Liver (tissue), 9 donors: ENCODE measurements around the gene TCTN1. TPM values are rescaled to one million over a fixed set of nuclear protein-coding genes. Genes with fewer than 3 reads are reported as not detected.

Experiments used
- DNase-seq: peaks from one replicate; pipeline ENCODE4 v3.0.0-alpha.2; 2017; ENCODE audit warnings: low spot score
- H3K27ac ChIP-seq, 2 donors: one replicate each; pipeline ENCODE4 v1.7.0; 2013; ENCODE audit warnings: inconsistent platforms in 2 of 2, low read length in 2 of 2, control low read depth in 1 of 2, low read depth in 1 of 2, mild to moderate bottlenecking in 1 of 2
- H3K27me3 ChIP-seq, 4 donors: one replicate each; pipeline versions ENCODE4 v1.6.1 to v1.7.0; 2013; ENCODE audit warnings: low read length in 3 of 4, inconsistent platforms in 1 of 4, mild to moderate bottlenecking in 1 of 4, moderate library complexity in 1 of 4; ENCODE audit not compliant: control insufficient read depth in 4 of 4, insufficient read depth in 4 of 4
- H3K36me3 ChIP-seq, 4 donors: one replicate each; pipeline versions ENCODE4 v1.6.1 to v1.7.0; 2013; ENCODE audit warnings: low read length in 3 of 4, mild to moderate bottlenecking in 3 of 4, low read depth in 1 of 4, moderate library complexity in 1 of 4; ENCODE audit not compliant: control insufficient read depth in 4 of 4, insufficient read depth in 3 of 4
- H3K4me1 ChIP-seq, 4 donors: one replicate each; pipeline versions ENCODE4 v1.6.1 to v1.7.0; 2013; ENCODE audit warnings: low read length in 3 of 4, mild to moderate bottlenecking in 3 of 4, moderate library complexity in 1 of 4; ENCODE audit not compliant: control insufficient read depth in 4 of 4, insufficient read depth in 4 of 4
- H3K4me3 ChIP-seq, 3 donors: one replicate each; pipeline versions ENCODE4 v1.6.1 to v1.7.0; 2013; ENCODE audit warnings: low read length in 3 of 3, control low read depth in 1 of 3, low read depth in 1 of 3, mild to moderate bottlenecking in 1 of 3
- H3K9ac ChIP-seq, 2 donors: one replicate each; pipeline ENCODE4 v1.7.0; 2013; ENCODE audit warnings: low read length in 2 of 2, mild to moderate bottlenecking in 2 of 2, moderate library complexity in 2 of 2, control low read depth in 1 of 2, low read depth in 1 of 2
- H3K9me3 ChIP-seq, 4 donors: one replicate each; pipeline versions ENCODE4 v1.6.1 to v1.7.0; 2013; ENCODE audit warnings: low read length in 3 of 4; ENCODE audit not compliant: control insufficient read depth in 4 of 4
- EGR1 ChIP-seq, 2 donors: IDR thresholded peaks; 2 replicates each; pipeline ENCODE4 v1.6.1; 2016 to 2018; ENCODE audit warnings: antibody characterized with exemption in 2 of 2, low read depth in 2 of 2
- FOXA1 ChIP-seq: IDR thresholded peaks from 2 replicates; pipeline ENCODE4 v1.6.1; 2016; ENCODE audit warnings: antibody characterized with exemption
- FOXA2 ChIP-seq: IDR thresholded peaks from 2 replicates; pipeline ENCODE4 v1.6.1; 2016; ENCODE audit warnings: antibody characterized with exemption
- GABPA ChIP-seq, 2 donors: IDR thresholded peaks in 1 of 2; conservative IDR thresholded peaks in 1 of 2; 2 replicates each; pipeline ENCODE4 v1.6.1; 2016; ENCODE audit warnings: antibody characterized with exemption in 2 of 2, mild to moderate bottlenecking in 1 of 2, moderate library complexity in 1 of 2
- HNF4A ChIP-seq, 2 donors: conservative IDR thresholded peaks; 2 replicates each; pipeline ENCODE4 v1.6.1; 2016; ENCODE audit warnings: antibody characterized with exemption in 2 of 2, mild to moderate bottlenecking in 2 of 2
- HNF4G ChIP-seq: IDR thresholded peaks from 2 replicates; pipeline ENCODE4 v1.6.1; 2016; ENCODE audit warnings: antibody characterized with exemption
- JUND ChIP-seq, 2 donors: IDR thresholded peaks; 2 replicates each; pipeline ENCODE4 v1.6.1; 2016; ENCODE audit warnings: antibody characterized with exemption in 2 of 2
- MAX ChIP-seq: IDR thresholded peaks from 2 replicates; pipeline ENCODE4 v1.6.1; 2016; ENCODE audit warnings: antibody characterized with exemption
- NR2F2 ChIP-seq: IDR thresholded peaks from 2 replicates; pipeline ENCODE4 v1.6.1; 2016; ENCODE audit warnings: antibody characterized with exemption
- RAD21 ChIP-seq, 2 donors: IDR thresholded peaks; 2 replicates each; pipeline ENCODE4 v1.6.1; 2016; ENCODE audit warnings: antibody characterized with exemption in 2 of 2, mild to moderate bottlenecking in 2 of 2
- RXRA ChIP-seq, 2 donors: IDR thresholded peaks; 2 replicates each; pipeline ENCODE4 v1.6.1; 2017 to 2018; ENCODE audit warnings: antibody characterized with exemption in 2 of 2, mild to moderate bottlenecking in 1 of 2
- SP1 ChIP-seq: IDR thresholded peaks from 2 replicates; pipeline ENCODE4 v1.6.1; 2018; ENCODE audit warnings: antibody characterized with exemption, mild to moderate bottlenecking
- TAF1 ChIP-seq: conservative IDR thresholded peaks from 2 replicates; pipeline ENCODE4 v1.6.1; 2016; ENCODE audit warnings: antibody characterized with exemption, mild to moderate bottlenecking
- YY1 ChIP-seq: IDR thresholded peaks from 2 replicates; pipeline ENCODE4 v1.6.1; 2016; ENCODE audit warnings: antibody characterized with exemption, mild to moderate bottlenecking
- WGBS: extraction: QIAGEN DNeasy Blood & Tissue Kit; methylation state at CpG from one replicate; pipeline ENCODE4 v1.1.7; 2013; 5-methylcytosine and 5-hydroxymethylcytosine counted together
- polyA plus RNA-seq, 2 donors: library from polyadenylated mRNA; stranded (reverse) in 1 of 2; unstranded in 1 of 2; fragments of 200-250 nt in 1 of 2; fragments of >200 nt in 1 of 2; fragmentation: Nextera tagmentation in 1 of 2; extraction: Ambion mirVana in 1 of 2; gene quantifications; one replicate each; pipeline versions ENCODE4 v1.2.1 to v1.2.3, GENCODE V29; 2013 to 2015
- total RNA-seq, 2 donors: library from RNA; depleted of rRNA; stranded (reverse); fragments of >200 nt; gene quantifications; one replicate each; pipeline ENCODE4 v1.2.3, GENCODE V29; 2014
- TF ChIP-seq, protein P1 (sequence below): fragments of 150-350 bp; IDR thresholded peaks from 2 replicates; pipeline ENCODE4 v1.5.1; 2017; ENCODE audit warnings: improper control_type of control experiment, low read depth, low read length; ENCODE audit not compliant: missing input control
- TF ChIP-seq, protein P2 (sequence below): IDR thresholded peaks from 2 replicates; pipeline ENCODE4 v1.6.1; 2016; ENCODE audit warnings: antibody characterized with exemption, mild to moderate bottlenecking
- TF ChIP-seq, protein P3 (sequence below): IDR thresholded peaks from 2 replicates; pipeline ENCODE4 v1.6.1; 2016; ENCODE audit warnings: antibody characterized with exemption
- TF ChIP-seq, protein P4 (sequence below): IDR thresholded peaks from 2 replicates; pipeline ENCODE4 v1.6.1; 2016; ENCODE audit warnings: antibody characterized with exemption
- donor health status: healthy.
- donor health status: healthy.
- donor health status: healthy.
- donor health status: healthy.
- donor health status: healthy.

Gene TCTN1
- total and polyA plus RNA-seq, 4 donors, result 6.0 to 12.0 (median 10.9) TPM

GRCh38 chr12:110606253-110606611, 7.7 kb upstream of the TCTN1 start:
- Histone ChIP-seq H3K4me1 (peaks cover 0 to 4% (median 0%) of the 10 kb centered on the region in 4 donors), H3K9ac (no peak overlapping the region), H3K36me3 (no peaks in the 10 kb centered on the region), H3K27ac (no peak overlapping the region), H3K27me3 (no peaks in the 10 kb centered on the region), H3K9me3 (no peaks in the 10 kb centered on the region), H3K4me3 (no peak overlapping the region)
- no peak for DNase-seq
- TF ChIP-seq TAF1, result no peak
- TF ChIP-seq, protein P1, sequence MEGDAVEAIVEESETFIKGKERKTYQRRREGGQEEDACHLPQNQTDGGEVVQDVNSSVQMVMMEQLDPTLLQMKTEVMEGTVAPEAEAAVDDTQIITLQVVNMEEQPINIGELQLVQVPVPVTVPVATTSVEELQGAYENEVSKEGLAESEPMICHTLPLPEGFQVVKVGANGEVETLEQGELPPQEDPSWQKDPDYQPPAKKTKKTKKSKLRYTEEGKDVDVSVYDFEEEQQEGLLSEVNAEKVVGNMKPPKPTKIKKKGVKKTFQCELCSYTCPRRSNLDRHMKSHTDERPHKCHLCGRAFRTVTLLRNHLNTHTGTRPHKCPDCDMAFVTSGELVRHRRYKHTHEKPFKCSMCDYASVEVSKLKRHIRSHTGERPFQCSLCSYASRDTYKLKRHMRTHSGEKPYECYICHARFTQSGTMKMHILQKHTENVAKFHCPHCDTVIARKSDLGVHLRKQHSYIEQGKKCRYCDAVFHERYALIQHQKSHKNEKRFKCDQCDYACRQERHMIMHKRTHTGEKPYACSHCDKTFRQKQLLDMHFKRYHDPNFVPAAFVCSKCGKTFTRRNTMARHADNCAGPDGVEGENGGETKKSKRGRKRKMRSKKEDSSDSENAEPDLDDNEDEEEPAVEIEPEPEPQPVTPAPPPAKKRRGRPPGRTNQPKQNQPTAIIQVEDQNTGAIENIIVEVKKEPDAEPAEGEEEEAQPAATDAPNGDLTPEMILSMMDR, result no peak
- no peak for TF ChIP-seq RAD21 (IDR thresholded peaks at IDR 0.05)
- TF ChIP-seq EGR1 (IDR thresholded peaks at IDR 0.05; ENCODE audit: low read depth in 2 of 2), result no peak
- TF ChIP-seq YY1, result no peak
- no peak for TF ChIP-seq FOXA1
- TF ChIP-seq MAX, result no peak
- TF ChIP-seq, protein P2, sequence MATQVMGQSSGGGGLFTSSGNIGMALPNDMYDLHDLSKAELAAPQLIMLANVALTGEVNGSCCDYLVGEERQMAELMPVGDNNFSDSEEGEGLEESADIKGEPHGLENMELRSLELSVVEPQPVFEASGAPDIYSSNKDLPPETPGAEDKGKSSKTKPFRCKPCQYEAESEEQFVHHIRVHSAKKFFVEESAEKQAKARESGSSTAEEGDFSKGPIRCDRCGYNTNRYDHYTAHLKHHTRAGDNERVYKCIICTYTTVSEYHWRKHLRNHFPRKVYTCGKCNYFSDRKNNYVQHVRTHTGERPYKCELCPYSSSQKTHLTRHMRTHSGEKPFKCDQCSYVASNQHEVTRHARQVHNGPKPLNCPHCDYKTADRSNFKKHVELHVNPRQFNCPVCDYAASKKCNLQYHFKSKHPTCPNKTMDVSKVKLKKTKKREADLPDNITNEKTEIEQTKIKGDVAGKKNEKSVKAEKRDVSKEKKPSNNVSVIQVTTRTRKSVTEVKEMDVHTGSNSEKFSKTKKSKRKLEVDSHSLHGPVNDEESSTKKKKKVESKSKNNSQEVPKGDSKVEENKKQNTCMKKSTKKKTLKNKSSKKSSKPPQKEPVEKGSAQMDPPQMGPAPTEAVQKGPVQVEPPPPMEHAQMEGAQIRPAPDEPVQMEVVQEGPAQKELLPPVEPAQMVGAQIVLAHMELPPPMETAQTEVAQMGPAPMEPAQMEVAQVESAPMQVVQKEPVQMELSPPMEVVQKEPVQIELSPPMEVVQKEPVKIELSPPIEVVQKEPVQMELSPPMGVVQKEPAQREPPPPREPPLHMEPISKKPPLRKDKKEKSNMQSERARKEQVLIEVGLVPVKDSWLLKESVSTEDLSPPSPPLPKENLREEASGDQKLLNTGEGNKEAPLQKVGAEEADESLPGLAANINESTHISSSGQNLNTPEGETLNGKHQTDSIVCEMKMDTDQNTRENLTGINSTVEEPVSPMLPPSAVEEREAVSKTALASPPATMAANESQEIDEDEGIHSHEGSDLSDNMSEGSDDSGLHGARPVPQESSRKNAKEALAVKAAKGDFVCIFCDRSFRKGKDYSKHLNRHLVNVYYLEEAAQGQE, result no peak
- no peak for TF ChIP-seq RXRA (IDR thresholded peaks at IDR 0.05)
- TF ChIP-seq HNF4G, result no peak
- TF ChIP-seq, protein P3, sequence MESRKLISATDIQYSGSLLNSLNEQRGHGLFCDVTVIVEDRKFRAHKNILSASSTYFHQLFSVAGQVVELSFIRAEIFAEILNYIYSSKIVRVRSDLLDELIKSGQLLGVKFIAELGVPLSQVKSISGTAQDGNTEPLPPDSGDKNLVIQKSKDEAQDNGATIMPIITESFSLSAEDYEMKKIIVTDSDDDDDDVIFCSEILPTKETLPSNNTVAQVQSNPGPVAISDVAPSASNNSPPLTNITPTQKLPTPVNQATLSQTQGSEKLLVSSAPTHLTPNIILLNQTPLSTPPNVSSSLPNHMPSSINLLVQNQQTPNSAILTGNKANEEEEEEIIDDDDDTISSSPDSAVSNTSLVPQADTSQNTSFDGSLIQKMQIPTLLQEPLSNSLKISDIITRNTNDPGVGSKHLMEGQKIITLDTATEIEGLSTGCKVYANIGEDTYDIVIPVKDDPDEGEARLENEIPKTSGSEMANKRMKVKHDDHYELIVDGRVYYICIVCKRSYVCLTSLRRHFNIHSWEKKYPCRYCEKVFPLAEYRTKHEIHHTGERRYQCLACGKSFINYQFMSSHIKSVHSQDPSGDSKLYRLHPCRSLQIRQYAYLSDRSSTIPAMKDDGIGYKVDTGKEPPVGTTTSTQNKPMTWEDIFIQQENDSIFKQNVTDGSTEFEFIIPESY, result no peak
- no peak for TF ChIP-seq SP1
- TF ChIP-seq GABPA (IDR thresholded peaks at IDR 0.05 in 1 of 2, conservative IDR thresholded peaks at IDR 0.05 in 1 of 2), result no peak
- TF ChIP-seq JUND (IDR thresholded peaks at IDR 0.05), result no peak
- TF ChIP-seq FOXA2, result no peak
- no peak for TF ChIP-seq NR2F2
- TF ChIP-seq, protein P4, sequence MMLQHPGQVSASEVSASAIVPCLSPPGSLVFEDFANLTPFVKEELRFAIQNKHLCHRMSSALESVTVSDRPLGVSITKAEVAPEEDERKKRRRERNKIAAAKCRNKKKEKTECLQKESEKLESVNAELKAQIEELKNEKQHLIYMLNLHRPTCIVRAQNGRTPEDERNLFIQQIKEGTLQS, result no peak
- TF ChIP-seq HNF4A (conservative IDR thresholded peaks at IDR 0.05), result no peak
- WGBS, result 91% methylated on average over 8 of the region's 8 CpGs
